GM18508 (cell line): ENCODE results near the gene CLCN5.

ENCODE experiments used
- ATAC-seq: cut with Tn5 transposase; IDR thresholded peaks from one replicate; pipeline ENCODE4 v1.9.1; 2021; ENCODE audit warnings: moderate number of reproducible peaks; ENCODE audit not compliant: insufficient read depth, unreplicated experiment

Gene CLCN5

DNA sequence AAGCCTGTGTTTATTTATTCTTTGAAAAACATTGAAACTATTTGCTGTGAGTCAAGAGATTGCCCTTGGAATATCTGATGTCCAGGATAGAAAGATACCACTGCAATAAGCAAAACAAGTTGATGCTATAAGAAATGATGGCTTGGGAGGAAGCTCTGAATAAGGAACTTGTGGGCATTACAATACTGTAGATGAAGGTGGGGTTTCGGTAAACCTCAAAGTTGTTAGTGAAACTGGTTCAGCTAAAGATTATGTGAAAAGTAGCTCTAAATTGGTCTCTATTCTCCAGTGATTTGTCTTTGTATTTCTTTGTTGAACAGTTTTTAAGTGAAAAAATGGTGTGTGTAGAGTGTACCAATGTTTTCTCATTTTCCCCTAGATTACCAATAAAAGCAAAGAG lies 149.7 kb downstream of the CLCN5 start:
- no peak for ATAC-seq

DNA sequence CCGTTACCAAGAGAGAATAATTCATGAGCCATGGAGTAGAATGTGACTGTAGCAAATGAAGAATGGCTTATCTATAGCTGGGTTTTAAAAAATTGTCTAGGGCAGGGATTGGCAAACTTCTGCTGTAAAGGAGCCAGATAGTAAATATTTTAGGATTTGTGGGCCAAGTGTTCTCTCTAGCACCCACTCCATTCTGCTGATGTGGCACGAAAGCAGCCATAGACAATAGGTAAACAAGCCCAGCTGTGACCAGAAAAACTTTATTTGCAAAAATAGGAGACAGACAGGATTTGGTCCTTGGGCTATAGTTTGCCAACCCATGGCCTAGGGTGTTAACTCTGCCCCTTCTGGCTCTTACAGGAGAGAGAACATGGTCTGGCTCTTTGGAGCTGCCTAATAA lies 151.2 kb downstream of the CLCN5 start:
- no peak for ATAC-seq

DNA sequence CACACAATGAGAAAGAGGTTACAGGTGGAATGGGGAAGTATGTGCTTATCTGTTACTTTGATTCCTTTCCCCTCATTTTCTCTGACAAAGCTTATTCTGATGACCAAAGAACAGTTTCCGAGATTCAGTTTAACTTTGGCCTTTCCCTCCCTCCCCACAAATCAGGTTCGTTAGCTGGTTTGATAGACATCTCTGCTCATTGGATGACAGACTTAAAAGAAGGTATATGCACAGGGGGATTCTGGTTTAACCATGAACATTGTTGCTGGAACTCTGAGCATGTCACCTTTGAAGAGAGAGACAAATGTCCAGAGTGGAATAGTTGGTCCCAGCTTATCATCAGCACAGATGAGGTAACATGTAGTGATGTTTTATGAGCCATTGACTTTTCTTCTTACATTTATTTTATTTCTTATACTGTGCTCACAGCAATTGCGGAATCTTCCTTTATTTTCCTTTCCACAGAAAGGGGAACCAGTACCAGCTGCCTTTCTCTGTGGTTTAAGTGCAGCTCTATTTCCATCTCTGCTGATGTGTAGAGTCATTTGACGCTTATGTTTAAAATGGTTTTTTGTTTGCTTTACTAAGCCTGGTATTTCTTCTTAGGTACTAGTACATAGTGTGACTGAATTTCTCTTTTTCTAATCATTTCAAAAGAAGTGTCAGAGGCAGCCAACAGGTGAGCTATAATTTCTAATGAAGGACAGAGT lies 153.4 kb downstream of the CLCN5 start:
- ATAC-seq, result peak; percentile 53

GRCh38 chrX:50081282-50081889 lies 159.0 kb downstream of the CLCN5 start:
- ATAC-seq, result no peak

GRCh38 chrX:50082741-50083140 lies 160.3 kb downstream of the CLCN5 start:
- ATAC-seq, result no peak

DNA sequence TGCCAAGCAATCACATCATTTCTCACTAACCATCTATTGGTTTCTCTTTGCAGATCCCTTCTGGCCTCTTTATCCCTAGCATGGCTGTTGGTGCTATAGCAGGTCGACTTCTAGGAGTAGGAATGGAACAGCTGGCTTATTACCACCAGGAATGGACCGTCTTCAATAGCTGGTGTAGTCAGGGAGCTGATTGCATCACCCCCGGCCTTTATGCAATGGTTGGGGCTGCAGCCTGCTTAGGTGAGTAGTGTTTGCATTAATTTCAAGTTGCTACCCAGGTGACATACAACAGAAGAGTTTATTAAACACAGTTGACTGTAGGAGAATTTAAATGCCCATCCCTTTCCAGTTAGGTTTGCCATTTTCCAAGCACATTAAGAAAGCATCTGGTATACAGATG lies 166.2 kb downstream of the CLCN5 start:
- no peak for ATAC-seq

GRCh38 chrX:50093625-50094024 lies 171.2 kb downstream of the CLCN5 start:
- ATAC-seq, result no peak

DNA sequence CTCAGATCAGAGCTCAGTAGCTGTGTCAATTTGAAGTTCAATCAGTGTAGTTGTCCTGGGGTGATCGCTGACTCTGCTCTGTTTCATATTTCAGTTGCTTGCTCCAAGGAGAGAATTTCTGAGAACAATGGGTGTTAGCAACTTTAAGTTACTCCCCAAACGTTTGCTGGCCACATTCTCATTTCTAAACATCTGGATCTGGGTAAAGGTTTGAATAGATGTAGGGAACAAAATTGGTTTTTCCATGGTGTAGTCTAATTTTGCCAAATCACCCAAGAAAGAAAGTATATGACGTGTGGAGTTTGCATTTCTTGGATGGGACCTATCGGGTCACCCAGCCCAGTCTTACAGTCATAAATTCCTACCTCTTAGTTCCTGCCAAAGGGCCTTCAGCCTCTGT lies 174.7 kb downstream of the CLCN5 start:
- ATAC-seq, result no peak

GRCh38 chrX:50098241-50098640 lies 175.8 kb downstream of the CLCN5 start:
- no peak for ATAC-seq

GRCh38 chrX:50098749-50099148 lies 176.4 kb downstream of the CLCN5 start:
- no peak for ATAC-seq

GRCh38 chrX:50099331-50099730 lies 176.9 kb downstream of the CLCN5 start:
- no peak for ATAC-seq

GRCh38 chrX:50100188-50100587 lies 177.8 kb downstream of the CLCN5 start:
- no peak for ATAC-seq

- no peak for ATAC-seq
These were observed 180.8 kb downstream of the CLCN5 start for GRCh38 chrX:50103176-50103575.

- ATAC-seq, result no peak
These were observed 181.6 kb downstream of the CLCN5 start for GRCh38 chrX:50103866-50104566.

DNA sequence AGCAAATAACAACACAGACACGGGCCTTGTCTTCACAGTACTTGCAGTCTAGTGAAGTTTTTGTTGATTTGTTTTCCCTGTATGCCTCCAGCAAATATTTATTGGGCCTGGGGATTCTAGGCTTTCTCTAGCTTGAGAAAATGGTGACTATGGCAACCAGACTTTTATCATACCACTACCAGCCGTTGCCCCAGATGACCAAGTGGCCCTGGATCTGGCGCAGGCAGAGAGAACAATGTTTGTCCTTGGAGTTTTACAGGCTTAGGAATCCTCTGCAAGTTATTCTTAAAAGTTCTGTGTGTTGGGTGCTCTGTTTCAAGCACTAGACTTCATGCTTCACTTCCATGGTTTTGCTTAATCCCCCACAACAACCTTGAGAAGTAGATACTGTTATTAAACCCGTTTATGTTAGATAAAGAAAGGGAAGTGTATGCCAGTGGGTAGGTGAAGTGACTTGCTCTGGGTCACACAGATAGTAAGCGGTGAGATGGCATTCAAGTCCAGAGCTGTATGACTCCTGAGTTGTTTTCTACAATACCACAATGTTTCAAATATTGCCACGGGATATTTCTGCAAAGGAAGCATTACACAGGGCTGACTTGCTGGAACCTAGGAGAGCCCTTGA lies 183.8 kb downstream of the CLCN5 start:
- ATAC-seq, result no peak

GRCh38 chrX:50107470-50107869 lies 185.1 kb downstream of the CLCN5 start:
- ATAC-seq, result no peak

DNA sequence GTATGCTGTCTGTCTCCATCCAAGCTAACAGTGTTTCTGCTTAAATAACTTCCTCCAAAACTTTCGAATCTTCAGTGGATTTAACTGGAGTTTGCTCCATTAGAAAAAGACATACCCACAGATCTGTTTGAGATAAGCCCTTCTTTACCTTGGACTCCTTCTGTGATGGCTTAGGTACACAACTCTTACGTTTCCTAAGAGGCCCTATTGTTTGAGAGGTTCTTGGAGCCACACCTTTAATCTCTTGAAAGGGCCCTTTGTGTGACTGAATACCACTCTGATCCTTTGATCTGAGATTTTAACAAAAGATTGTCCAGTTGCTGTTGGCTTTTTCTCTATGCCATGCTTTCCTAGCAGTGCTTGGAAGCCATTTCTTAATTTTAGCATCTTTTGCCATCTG lies 185.9 kb downstream of the CLCN5 start:
- no peak for ATAC-seq

GRCh38 chrX:50111742-50112141 lies 189.3 kb downstream of the CLCN5 start:
- ATAC-seq, result no peak

DNA sequence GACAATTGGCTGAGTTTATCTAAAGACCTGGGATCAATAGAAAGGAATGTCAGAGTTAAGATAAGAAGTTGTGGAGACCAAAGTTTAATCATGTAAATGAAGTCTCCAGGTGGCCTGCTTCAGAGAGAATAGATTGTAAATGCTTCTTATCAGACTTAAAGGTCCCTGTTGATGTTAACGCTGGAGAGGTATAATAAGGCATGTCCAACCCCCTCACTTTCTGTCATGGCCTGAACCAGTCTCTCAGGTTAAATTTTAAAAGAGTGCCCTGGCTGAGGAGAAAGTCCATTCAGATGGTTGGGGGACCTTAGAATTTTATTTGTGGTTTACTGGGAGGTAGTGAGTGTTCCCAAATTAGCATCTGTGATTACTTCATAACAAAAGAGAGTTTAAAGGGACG lies 191.7 kb downstream of the CLCN5 start:
- no peak for ATAC-seq

DNA sequence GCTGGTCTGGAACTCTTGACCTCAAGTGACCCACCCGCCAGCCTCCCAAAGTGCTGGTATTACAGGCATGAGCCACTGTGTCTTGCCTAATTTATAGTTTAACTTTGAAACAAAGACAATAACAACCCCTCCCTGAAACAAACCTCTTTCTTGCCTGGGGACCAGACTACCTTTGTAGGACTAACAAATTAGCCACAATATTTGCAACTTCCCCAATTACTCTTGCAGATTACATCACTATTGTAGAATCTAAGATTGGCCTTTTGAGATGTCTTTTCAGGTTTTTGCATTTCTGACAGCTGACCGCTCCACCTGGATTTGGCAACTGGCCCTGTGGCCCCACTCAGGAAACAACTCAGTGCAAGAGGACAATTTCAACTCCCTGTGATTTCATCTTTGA lies 193.6 kb downstream of the CLCN5 start:
- no peak for ATAC-seq

GRCh38 chrX:50117476-50117875 lies 195.1 kb downstream of the CLCN5 start:
- no peak for ATAC-seq
